Glomerular visceral epithelial cell (primary cell): ENCODE measurements around the gene TRAF3.
"Not testable (repeated sequence)": the region's sequence is repeated elsewhere in the genome, so short reads cannot be mapped to it uniquely, and the experiment has no call there.

Experiments used
- DNase-seq: peaks from one replicate; pipeline ENCODE4 v3.0.0-alpha.2; 2016; ENCODE audit errors: extremely low spot score

The TRAF3 gene

GRCh38 chr14:102923201-102923924, 146.1 kb downstream of the TRAF3 start:
- no peak for DNase-seq

DNA sequence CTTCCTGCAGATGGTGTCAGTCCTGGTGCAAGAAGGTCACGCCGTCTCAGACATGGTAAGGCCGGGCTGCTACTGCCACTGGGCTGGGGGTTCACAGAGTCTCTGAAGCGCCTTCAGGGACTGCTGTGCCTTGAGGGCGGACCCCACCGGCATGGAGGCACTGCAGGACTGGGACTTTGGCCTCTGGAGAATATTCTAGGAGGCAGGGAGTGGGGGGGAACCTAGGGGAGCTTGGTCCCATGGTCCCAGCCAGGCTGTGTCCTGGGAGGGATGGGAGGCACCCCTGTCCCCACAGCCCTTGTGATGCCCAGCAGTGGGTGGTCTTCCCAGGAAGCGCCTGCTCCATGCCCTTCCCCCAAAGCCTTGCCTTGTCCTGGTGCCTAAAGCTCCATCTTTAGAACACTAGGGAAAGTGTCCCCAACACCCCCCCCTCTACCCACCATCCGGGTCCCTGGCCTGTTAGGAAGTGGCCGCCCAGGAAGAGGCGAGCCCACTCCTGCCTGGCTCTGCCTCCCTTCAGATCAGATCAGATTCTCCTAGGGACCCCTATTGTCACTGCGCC, 146.8 kb downstream of the TRAF3 start:
- DNase-seq, result no peak

DNA sequence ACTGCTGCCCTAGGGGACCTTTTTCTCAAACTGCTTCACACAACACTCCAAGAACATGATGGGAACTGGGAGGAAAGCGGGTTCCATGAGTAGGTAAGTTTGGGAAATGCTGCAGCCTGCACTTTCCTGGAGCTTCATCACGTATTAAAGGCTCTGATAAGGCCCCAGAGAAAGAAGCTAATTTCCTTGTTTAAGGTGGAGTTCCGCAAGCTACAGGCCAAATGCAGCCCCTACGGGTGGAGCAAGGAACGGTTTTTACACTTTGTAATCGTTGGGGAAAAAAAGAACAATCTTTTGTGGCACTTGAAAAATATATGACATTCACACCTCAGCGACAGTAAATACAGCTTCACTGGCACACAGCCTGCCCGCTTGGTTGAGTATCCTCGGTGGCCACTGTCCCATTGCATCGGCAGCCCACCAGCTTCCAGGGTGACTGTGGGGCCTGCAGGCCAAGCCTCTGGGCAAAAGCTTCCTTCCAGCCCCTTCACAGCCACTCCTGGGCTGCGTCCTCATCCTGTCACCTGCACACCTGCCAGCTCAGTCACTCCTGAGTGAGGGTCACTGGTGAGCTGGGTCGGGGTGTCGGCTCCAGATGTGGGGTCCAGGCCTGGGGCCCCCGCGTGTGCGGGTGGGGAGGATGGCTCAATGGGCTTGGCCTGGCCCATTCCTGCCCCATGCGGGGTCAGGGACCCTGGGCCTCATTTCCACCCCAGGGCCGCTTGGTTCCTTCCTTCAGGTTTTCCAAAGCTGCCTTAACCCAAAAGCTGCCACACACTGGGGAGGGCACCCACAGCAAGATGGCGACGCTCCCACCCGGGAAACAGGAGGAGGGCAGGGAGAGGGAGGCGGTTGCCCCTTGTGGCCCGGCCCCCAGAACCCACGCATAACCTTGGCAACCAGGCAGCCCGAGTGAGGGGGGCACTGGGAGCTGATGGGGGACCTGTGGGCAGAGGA, 147.7 kb downstream of the TRAF3 start:
- DNase-seq, result no peak

DNA sequence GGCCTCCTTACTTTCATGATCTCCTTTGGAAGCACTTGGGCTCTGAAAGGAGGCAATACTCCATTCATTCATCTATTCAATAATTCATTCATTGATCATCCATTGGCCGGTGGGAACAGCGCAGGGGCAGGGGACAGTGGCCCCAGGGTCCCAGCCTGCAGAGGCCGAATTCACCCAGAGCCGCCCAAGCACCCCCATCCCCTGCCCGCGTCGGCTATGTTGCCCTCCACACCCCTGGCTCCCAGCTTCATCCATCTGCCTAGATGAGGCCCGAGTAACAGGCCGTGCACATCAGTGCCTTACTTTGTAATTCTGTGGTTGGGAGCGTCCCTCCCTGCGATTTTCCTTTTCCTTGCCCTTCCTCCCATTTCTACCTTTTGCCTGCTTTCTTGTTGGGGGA, 148.4 kb downstream of the TRAF3 start:
- DNase-seq, result no peak

DNA sequence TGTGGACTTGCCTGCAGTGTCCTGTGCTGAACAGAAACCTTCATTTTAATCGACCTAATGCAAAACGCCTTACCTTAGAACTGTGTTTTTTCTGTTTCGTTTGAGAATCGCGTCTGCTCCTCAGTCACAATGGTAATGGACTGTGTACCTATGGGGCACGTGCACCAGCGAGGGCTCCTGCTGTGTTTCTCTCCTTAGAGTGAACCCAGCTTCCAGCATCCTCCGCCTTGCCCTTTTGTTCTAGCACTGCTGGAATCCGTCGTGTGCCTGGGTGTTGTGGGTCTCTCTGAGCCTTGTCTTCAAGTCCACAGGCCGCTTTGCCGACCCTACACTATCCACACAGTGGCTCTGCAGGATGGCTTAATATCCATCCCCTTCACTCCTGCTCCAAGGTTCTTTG, 148.9 kb downstream of the TRAF3 start:
- no peak for DNase-seq

DNA sequence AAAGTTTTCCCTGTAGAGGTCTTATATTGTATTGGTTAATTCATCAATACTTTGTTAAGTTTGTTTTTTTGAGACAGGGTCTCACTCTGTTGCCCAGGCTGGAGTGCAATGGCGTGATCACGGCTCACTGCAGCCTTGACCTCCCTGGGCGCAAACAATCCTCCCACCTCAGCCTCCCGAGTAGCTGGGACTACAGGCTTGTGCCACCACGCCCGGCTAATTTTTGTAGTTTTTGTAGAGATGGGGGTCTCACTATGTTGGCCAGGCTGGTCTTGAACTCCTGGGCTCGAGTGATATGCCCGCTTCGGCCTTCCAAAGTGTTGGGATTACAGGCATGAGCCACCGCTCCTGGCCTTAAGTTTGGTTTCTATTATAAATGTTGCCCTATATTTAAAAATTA, 149.6 kb downstream of the TRAF3 start:
- not testable (repeated sequence) for DNase-seq

DNA sequence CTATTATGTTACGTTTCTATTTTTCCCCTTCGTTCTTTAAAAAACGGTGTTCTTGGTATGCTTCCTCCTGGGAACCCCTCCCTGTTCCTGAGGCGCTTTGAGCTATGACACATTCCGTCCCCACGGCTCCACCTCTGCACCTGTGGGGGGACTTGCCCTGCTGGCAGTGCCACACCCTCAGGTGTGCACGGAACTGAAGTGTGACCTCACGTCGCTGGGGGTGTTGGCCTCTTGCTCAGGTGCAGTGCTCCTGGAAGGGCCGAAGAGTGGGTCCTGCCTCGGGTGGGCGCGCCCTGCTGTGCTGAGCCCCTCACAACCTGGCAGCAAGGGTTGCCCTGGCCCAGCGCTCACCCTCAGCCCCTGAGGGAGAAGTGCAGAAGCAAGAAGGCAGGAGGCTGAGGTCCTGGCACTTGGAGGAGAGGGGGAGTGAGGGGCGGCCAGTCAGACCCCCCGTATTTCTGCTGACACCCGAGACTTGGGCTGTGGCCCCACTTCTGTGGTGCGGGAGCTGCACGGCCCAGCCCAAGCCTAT, 150.2 kb downstream of the TRAF3 start:
- DNase-seq, result no peak

DNA sequence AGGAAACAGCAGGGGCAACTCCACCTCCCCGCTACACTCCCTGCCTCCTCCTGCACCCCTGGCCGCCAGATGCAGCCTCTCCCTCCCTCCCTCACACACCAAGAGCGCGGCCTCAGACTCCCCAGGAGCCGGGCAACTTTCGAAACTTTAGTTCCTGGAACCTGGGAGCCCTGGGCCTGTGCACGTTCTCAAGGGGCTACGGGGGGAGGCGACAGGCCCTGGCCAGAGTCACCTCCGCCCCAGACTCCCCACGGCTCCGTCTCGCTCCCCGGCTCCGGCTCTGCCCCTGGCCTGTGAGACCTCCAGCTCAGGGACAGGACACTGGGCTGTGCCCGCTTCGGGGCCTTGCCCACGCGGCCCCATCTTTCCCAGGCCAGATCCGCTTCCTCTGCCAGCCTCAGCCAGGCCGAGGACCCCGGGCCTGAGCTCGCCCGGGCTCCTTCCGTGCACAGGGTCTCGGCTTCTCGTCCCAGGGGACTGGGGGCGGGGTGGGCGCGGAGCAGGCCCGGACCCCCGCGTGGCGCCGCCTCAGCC, 150.7 kb downstream of the TRAF3 start:
- DNase-seq, result no peak

GRCh38 chr14:102928412-102929240, 151.4 kb downstream of the TRAF3 start:
- DNase-seq, result peak; percentile 33

- DNase-seq, result no peak
These were observed 152.2 kb downstream of the TRAF3 start for GRCh38 chr14:102929241-102930137.

DNA sequence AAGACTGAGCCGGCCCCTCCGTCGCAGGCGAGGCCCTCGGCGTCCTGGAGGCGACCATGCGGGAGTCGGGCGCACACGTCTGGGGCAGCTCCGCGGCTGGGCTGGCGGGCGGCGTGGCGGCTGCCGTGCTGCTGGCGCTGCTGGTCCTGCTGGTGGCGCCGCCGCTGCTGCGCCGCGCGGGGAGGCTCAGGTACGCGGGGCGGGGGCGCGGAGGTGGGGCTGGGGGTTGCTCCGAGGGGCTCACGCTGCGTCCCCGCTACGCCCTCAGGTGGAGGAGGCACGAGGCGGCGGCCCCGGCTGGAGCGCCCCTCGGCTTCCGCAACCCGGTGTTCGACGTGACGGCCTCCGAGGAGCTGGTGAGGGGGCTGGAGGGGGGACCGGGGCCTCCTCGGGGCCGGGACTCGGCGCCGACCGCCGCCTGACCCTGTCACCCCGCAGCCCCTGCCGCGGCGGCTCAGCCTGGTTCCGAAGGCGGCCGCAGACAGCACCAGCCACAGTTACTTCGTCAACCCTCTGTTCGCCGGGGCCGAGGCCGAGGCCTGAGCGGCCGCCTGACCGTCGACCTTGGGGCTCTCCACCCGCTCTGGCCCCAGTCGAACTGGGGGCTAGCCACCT, 153.0 kb downstream of the TRAF3 start:
- no peak for DNase-seq

- peak; percentile 88 for DNase-seq
These were observed 153.7 kb downstream of the TRAF3 start for GRCh38 chr14:102930753-102931579.

DNA sequence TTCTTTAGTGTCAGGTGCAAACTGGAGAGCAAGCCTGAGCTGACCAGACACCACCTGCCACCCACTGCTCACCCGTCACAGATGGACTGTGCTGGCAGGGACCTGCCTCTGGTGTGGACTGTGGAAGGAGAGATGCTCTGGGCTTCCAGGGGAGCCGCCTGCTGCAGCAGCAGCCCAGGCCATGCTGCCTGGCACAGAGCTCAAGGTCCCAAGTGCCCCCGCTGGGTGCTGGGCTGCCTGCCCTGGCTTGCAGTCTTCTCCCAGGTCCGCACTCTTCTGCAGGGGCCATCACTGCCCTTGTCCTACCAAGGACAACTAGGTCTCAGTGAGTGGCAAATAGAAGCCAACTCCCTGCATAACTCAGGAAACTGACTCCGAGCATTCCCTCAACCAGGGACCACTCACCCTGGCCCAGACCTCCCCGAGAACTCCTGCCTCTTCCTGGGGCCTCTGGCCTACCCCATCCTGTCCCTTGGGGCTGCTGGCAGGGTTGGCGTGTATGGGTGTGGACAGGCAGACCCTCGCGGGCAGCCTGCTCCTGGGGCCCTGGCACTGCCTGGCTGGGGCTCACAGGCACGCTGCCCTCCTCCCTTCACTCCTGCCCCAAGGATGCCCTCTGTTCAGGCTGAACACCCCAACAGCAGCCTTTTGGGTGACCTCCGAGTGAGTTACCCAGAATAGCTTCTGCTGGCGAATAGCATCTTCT, 154.5 kb downstream of the TRAF3 start:
- no peak for DNase-seq

DNA sequence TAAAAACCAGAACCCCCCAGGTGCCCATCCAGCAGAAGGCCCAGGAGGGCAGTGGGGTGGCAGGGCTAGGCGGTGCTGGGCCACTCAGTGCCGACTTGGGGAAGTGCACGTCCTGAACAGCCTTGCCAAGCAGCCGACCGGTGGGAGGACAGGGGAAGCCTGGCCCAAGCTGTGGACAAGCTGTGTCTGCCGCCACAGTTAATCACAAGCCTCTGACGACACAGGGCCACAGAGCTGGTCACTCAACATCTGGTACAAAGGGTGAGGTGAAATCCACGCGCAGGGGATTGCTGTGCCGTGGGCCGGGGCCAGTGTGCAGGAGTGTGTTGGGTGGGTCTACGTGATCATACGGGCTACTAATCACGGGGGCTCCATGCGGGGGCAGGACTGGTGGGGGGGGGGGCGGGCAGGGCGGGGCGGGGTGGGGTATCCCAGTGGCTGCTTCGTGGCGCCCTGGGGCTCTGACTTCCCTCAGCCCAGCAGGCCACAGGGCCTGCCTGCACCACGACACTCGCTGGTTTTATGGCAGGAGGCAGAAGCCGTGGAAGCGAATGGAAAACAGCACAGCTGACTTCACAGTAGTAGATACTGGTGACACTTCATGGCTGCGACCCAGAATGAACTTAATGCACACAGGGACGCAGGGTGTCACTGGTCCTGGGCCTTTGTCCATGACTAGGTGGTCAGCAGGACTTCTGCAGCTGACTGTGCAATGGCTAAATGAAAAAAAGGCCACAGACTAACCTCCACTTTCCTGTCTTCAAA, 155.4 kb downstream of the TRAF3 start:
- DNase-seq, result no peak

- DNase-seq, result no peak
These were observed 156.5 kb downstream of the TRAF3 start for GRCh38 chr14:102933618-102934231.

DNA sequence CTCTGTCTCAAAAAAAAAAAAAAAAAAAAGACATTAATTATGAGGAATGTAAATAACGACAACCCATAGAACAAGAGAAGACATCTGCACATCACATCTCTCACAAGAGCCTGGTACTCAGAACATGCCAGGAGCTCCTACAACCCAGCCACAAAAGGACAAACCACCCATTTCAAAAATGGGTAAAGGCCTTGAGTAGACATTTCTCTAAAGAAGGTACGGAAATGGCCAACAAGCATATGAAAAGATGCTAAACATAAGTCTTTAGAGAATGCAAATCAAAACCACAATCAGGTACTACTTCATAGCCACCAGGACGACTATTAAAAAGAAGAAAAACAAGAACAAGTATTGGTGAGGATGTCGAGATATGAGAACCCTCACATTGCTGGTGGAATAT, 158.5 kb downstream of the TRAF3 start:
- no peak for DNase-seq
